Neural cell (in vitro differentiated cells): ENCODE data around the gene ACD.

Experiments used
- CTCF ChIP-seq: fragments of 450-650 bp; IDR thresholded peaks from 2 replicates; pipeline ENCODE4 v1.5.1; 2014; ENCODE audit warnings: antibody characterized with exemption, mild to moderate bottlenecking, moderate library complexity; ENCODE audit not compliant: poor library complexity, severe bottlenecking
- EP300 ChIP-seq: fragments of 450-650 bp; conservative IDR thresholded peaks from 2 replicates; pipeline ENCODE4 v1.6.1; 2014; ENCODE audit warnings: antibody characterized with exemption, mild to moderate bottlenecking, moderate library complexity; ENCODE audit not compliant: poor library complexity, severe bottlenecking
- RAD21 ChIP-seq: fragments of 450-650 bp; conservative IDR thresholded peaks from 2 replicates; pipeline ENCODE4 v1.6.1; 2014; ENCODE audit warnings: antibody characterized with exemption, mild to moderate bottlenecking, moderate library complexity

GRCh38 chr16:67683767-67684166 lies 23.7 kb upstream of the ACD start:
- TF ChIP-seq CTCF (no peak), EP300 (no peak), RAD21 (no peak)
